Naive thymus-derived CD4-positive, alpha-beta T cell (primary cell): Measurements from ENCODE around the gene ITGB5. TPM values are rescaled to one million over a fixed set of nuclear protein-coding genes. Genes with fewer than 3 reads are reported as not detected.

ENCODE experiments used
- ATAC-seq: fragments of 150-1000 bp; cut with Tn5 transposase; 2 replicates; pipeline ENCODE4 v1.10.0; 2021; ENCODE audit warnings: mild to moderate bottlenecking, moderate library complexity
- CTCF ChIA-PET: fragments of 350-600 bp; sonication (Branson Sonifier 250); formaldehyde crosslinking; loops from one replicate; lab custom pipeline; 2021; ENCODE audit warnings: antibody characterized with exemption; lab: Charles Lee
- POLR2A ChIA-PET: fragments of 350-600 bp; sonication (Branson Sonifier 250); formaldehyde crosslinking; loops from one replicate; lab custom pipeline; 2021; ENCODE audit warnings: antibody characterized with exemption, inconsistent platforms; lab: Charles Lee
- DNase-seq, 9 donors: peaks; one replicate each; pipeline versions ENCODE4 v3.0.0 to v3.0.0-alpha.2; 2020 to 2022; ENCODE audit warnings: mixed read lengths in 1 of 9
- H3K27ac ChIP-seq: one replicate; pipeline ENCODE4 v1.7.0; 2013; ENCODE audit warnings: mild to moderate bottlenecking, low read depth, low read length, moderate library complexity
- H3K27me3 ChIP-seq, 2 donors: one replicate each; pipeline ENCODE4 v1.7.0; 2013; ENCODE audit warnings: low read length in 2 of 2, mild to moderate bottlenecking in 2 of 2, moderate library complexity in 2 of 2; ENCODE audit not compliant: control insufficient read depth in 2 of 2, insufficient read depth in 2 of 2
- H3K36me3 ChIP-seq, 3 experiments: 1 replicate in 2 of 3; 2 replicates in 1 of 3; pipeline ENCODE4 v1.7.0; 2013; ENCODE audit warnings: low read length in 3 of 3, mild to moderate bottlenecking in 3 of 3, moderate library complexity in 1 of 3; ENCODE audit not compliant: insufficient read depth in 3 of 3, control insufficient read depth in 2 of 3
- H3K4me1 ChIP-seq, 2 donors: one replicate each; pipeline ENCODE4 v1.7.0; 2013; ENCODE audit warnings: low read length in 2 of 2, mild to moderate bottlenecking in 2 of 2, moderate library complexity in 1 of 2; ENCODE audit not compliant: control insufficient read depth in 2 of 2, insufficient read depth in 2 of 2
- H3K4me3 ChIP-seq: 2 replicates; pipeline ENCODE4 v1.7.0; 2013; ENCODE audit warnings: mild to moderate bottlenecking, low read length
- H3K9me3 ChIP-seq, 3 experiments: 1 replicate in 2 of 3; 2 replicates in 1 of 3; pipeline ENCODE4 v1.7.0; 2013; ENCODE audit warnings: low read length in 3 of 3; ENCODE audit not compliant: control insufficient read depth in 2 of 3
- H3K27ac Mint-ChIP-seq, 9 donors: one replicate each; pipeline ENCODE4 v1.8.0; 2020 to 2022; ENCODE audit warnings: mixed read lengths in 9 of 9, mild to moderate bottlenecking in 8 of 9, moderate library complexity in 5 of 9, inconsistent platforms in 2 of 9
- H3K27me3 Mint-ChIP-seq, 5 donors: one replicate each; pipeline ENCODE4 v1.8.0; 2021 to 2022; ENCODE audit warnings: mixed read lengths in 5 of 5, mild to moderate bottlenecking in 1 of 5
- H3K36me3 Mint-ChIP-seq, 5 donors: one replicate each; pipeline ENCODE4 v1.8.0; 2020 to 2022; ENCODE audit warnings: mixed read lengths in 5 of 5, mild to moderate bottlenecking in 3 of 5, inconsistent platforms in 1 of 5
- H3K4me1 Mint-ChIP-seq, 7 donors: one replicate each; pipeline ENCODE4 v1.8.0; 2020 to 2022; ENCODE audit warnings: mixed read lengths in 7 of 7, mild to moderate bottlenecking in 3 of 7, inconsistent platforms in 1 of 7
- H3K4me3 Mint-ChIP-seq, 10 donors: one replicate each; pipeline ENCODE4 v1.8.0; 2020 to 2022; ENCODE audit warnings: mild to moderate bottlenecking in 10 of 10, mixed read lengths in 10 of 10, moderate library complexity in 6 of 10, inconsistent platforms in 2 of 10
- H3K9me3 Mint-ChIP-seq, 11 donors: one replicate each; pipeline ENCODE4 v1.8.0; 2020 to 2022; ENCODE audit warnings: mixed read lengths in 11 of 11, mild to moderate bottlenecking in 4 of 11, inconsistent platforms in 1 of 11, moderate library complexity in 1 of 11
- intact Hi-C, 2 donors: fragments of 100-400 bp; cut with micrococcal nuclease; formaldehyde crosslinking; loops; one replicate each; pipeline ENCODE4 v1.15.1; 2023
- polyA plus RNA-seq, 2 donors: library from polyadenylated mRNA; unstranded; fragments of 300-500 nt; fragmentation: Illumina TruSeq; gene quantifications; one replicate each; pipeline ENCODE4 v1.2.3, GENCODE V29; 2021
- total RNA-seq, 6 experiments: library from RNA in 5 of 6; stranded (reverse) in 5 of 6; gene quantifications; 1 replicate in 5 of 6; 2 replicates in 1 of 6; pipeline ENCODE4 v1.2.3 and lab custom pipeline; 2021 to 2026

Gene ITGB5
- total and polyA plus RNA-seq, 7 experiments from 2014 or later, result 0.29 to 3.5 (median 2.1) TPM; not detected in 2

- H3K27ac ChIP-seq, result no peak overlapping the region
- Mint-ChIP-seq H3K27me3 (peaks cover 0 to 29% (median 18%) of the 10 kb centered on the region in 5 donors), H3K9me3 (no peaks in the 10 kb centered on the region), H3K4me1 (no peaks in the 10 kb centered on the region), H3K27ac (no peak overlapping the region), H3K36me3 (no peaks in the 10 kb centered on the region), H3K4me3 (no peak overlapping the region)
- no peaks in the 10 kb centered on the region for H3K9me3 ChIP-seq
- H3K4me3 ChIP-seq, result no peak overlapping the region
- intact Hi-C loops, result no loop called here
- no peaks in the 10 kb centered on the region for H3K4me1 ChIP-seq
- H3K36me3 ChIP-seq, result no peaks in the 10 kb centered on the region
- ATAC-seq (no peak), DNase-seq (no peak)
- ChIA-PET POLR2A (interaction anchor here (0.6 kb wide), 1 partner anchor 52 kb away, joined by 3 read pairs; no protein-coding TSS in a partner anchor), CTCF (interaction anchor here (2.7 kb wide), 1 partner anchor 129 kb away, joined by 10 read pairs; no protein-coding TSS in a partner anchor)
- no peaks in the 10 kb centered on the region for H3K27me3 ChIP-seq
Measured at GRCh38 chr3:124772081-124772831, 114.9 kb downstream of the ITGB5 start.

GRCh38 chr3:124771083-124771445 lies 116.1 kb downstream of the ITGB5 start:
- no peaks in the 10 kb centered on the region for H3K36me3 ChIP-seq
- POLR2A ChIA-PET, result no interaction called here
- H3K27ac ChIP-seq, result no peak overlapping the region
- Mint-ChIP-seq H3K27ac (no peak overlapping the region), H3K36me3 (no peaks in the 10 kb centered on the region), H3K27me3 (peaks cover 0 to 29% (median 20%) of the 10 kb centered on the region in 5 donors), H3K4me1 (no peaks in the 10 kb centered on the region), H3K9me3 (no peaks in the 10 kb centered on the region), H3K4me3 (no peak overlapping the region)
- H3K4me1 ChIP-seq, result no peaks in the 10 kb centered on the region
- H3K27me3 ChIP-seq, result no peaks in the 10 kb centered on the region
- intact Hi-C loops, result no loop called here
- CTCF ChIA-PET, result interaction anchor here (1.6 to 2.7 kb wide), 2 partner anchors 10 to 130 kb away, joined by 6 to 10 read pairs; no protein-coding TSS in a partner anchor
- H3K4me3 ChIP-seq, result no peak overlapping the region
- no peak for DNase-seq
- no peaks in the 10 kb centered on the region for H3K9me3 ChIP-seq
- ATAC-seq, result no peak

GRCh38 chr3:124770336-124771082 lies 116.7 kb downstream of the ITGB5 start:
- Mint-ChIP-seq H3K27me3 (peaks cover 0 to 29% (median 20%) of the 10 kb centered on the region in 5 donors), H3K27ac (no peak overlapping the region)
- POLR2A ChIA-PET, result no interaction called here

GRCh38 chr3:124769462-124769861 lies 117.7 kb downstream of the ITGB5 start:
- ATAC-seq, result no peak
- H3K9me3 Mint-ChIP-seq, result no peaks in the 10 kb centered on the region
- intact Hi-C loops, result loop anchor here in 1 of 2 donors (10.0 kb wide), 1 partner anchor 375 kb away; no protein-coding TSS in a partner anchor

More at GRCh38 chr3:124770336-124771082, 116.7 kb downstream of the ITGB5 start:
- H3K4me3 Mint-ChIP-seq, result no peak overlapping the region
- intact Hi-C loops, result no loop called here
- no peak overlapping the region for H3K4me3 ChIP-seq
- ATAC-seq (no peak), DNase-seq (no peak)
- no peaks in the 10 kb centered on the region for H3K9me3 ChIP-seq
- no peak overlapping the region for H3K27ac ChIP-seq
- no peaks in the 10 kb centered on the region for H3K36me3 ChIP-seq
- no peaks in the 10 kb centered on the region for H3K4me1 ChIP-seq
- no peaks in the 10 kb centered on the region for H3K36me3 Mint-ChIP-seq
- no peaks in the 10 kb centered on the region for H3K27me3 ChIP-seq
- H3K9me3 Mint-ChIP-seq, result no peaks in the 10 kb centered on the region
- CTCF ChIA-PET, result interaction anchor here (1.6 to 2.7 kb wide), 2 partner anchors 9 to 131 kb away, joined by 6 to 10 read pairs; no protein-coding TSS in a partner anchor
- no peaks in the 10 kb centered on the region for H3K4me1 Mint-ChIP-seq

GRCh38 chr3:124768812-124769211 lies 118.4 kb downstream of the ITGB5 start:
- Mint-ChIP-seq H3K27ac (no peak overlapping the region), H3K9me3 (no peaks in the 10 kb centered on the region), H3K27me3 (peaks cover 0 to 24% (median 16%) of the 10 kb centered on the region in 5 donors), H3K4me3 (no peak overlapping the region), H3K36me3 (no peaks in the 10 kb centered on the region), H3K4me1 (no peaks in the 10 kb centered on the region)
- CTCF ChIA-PET, result interaction anchor here (1.8 kb wide), 1 partner anchor 133 kb away, joined by 7 read pairs; no protein-coding TSS in a partner anchor
- Histone ChIP-seq H3K27me3 (no peaks in the 10 kb centered on the region), H3K36me3 (no peaks in the 10 kb centered on the region), H3K9me3 (no peaks in the 10 kb centered on the region), H3K27ac (no peak overlapping the region), H3K4me3 (no peak overlapping the region), H3K4me1 (no peaks in the 10 kb centered on the region)
- ATAC-seq, result peak; percentile 30
- POLR2A ChIA-PET, result no interaction called here
- no peak for DNase-seq
- intact Hi-C loops, result loop anchor here in 1 of 2 donors (10.0 kb wide), 1 partner anchor 376 kb away; no protein-coding TSS in a partner anchor

More at GRCh38 chr3:124769462-124769861, 117.7 kb downstream of the ITGB5 start:
- ChIA-PET CTCF (interaction anchor here (1.6 to 2.7 kb wide), 2 partner anchors 8 to 132 kb away, joined by 6 to 10 read pairs; no protein-coding TSS in a partner anchor), POLR2A (no interaction called here)
- Histone ChIP-seq H3K27me3 (no peaks in the 10 kb centered on the region), H3K4me3 (no peak overlapping the region), H3K36me3 (no peaks in the 10 kb centered on the region), H3K9me3 (no peaks in the 10 kb centered on the region), H3K27ac (no peak overlapping the region), H3K4me1 (no peaks in the 10 kb centered on the region)
- peaks cover 0 to 29% (median 16%) of the 10 kb centered on the region in 5 donors for H3K27me3 Mint-ChIP-seq
- H3K4me1 Mint-ChIP-seq, result no peaks in the 10 kb centered on the region
- H3K36me3 Mint-ChIP-seq, result no peaks in the 10 kb centered on the region
- DNase-seq, result no peak
- no peak overlapping the region for H3K27ac Mint-ChIP-seq
- H3K4me3 Mint-ChIP-seq, result no peak overlapping the region

- Histone ChIP-seq H3K4me1 (no peaks in the 10 kb centered on the region), H3K9me3 (no peaks in the 10 kb centered on the region), H3K36me3 (no peaks in the 10 kb centered on the region), H3K4me3 (no peak overlapping the region), H3K27me3 (no peaks in the 10 kb centered on the region), H3K27ac (no peak overlapping the region)
- Mint-ChIP-seq H3K27me3 (peaks cover 0 to 17% (median 12%) of the 10 kb centered on the region in 5 donors), H3K36me3 (no peaks in the 10 kb centered on the region), H3K4me1 (no peaks in the 10 kb centered on the region), H3K9me3 (no peaks in the 10 kb centered on the region), H3K27ac (no peak overlapping the region), H3K4me3 (no peak overlapping the region)
- ATAC-seq (no peak), DNase-seq (no peak)
- ChIA-PET POLR2A (no interaction called here), CTCF (interaction anchor here (1.8 kb wide), 1 partner anchor 134 kb away, joined by 7 read pairs; no protein-coding TSS in a partner anchor)
- intact Hi-C loops, result loop anchor here in 1 of 2 donors (10.0 kb wide), 1 partner anchor 377 kb away; no protein-coding TSS in a partner anchor
Measured at GRCh38 chr3:124767691-124768090, 119.5 kb downstream of the ITGB5 start.
